ENCODE data around the gene OPA1.

Gene OPA1

DNA sequence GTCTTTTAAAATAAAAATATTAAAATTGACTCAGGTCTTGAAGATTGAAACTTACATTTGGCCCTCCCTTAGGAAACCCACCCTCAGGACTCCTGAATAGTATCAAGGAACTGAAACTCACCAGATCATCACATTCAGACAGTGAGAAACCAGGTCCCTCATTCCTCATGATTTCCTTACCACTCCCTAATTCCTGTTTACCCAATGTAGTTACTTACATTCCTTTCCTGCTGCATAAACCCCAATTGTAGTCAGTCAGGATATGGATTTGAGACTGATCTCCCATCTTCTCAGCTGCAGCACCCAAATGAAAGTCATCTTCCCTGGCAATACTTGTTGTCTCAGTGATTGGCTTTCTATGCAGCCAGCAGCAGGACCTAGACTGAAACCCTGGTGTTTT is 46.9 kb upstream of the OPA1 start:
- no peak for ATAC-seq (ENCODE audit: insufficient read depth, low read depth)
- Histone ChIP-seq H3K9ac (ENCODE audit: low read depth, low read length) (no peak overlapping the region), H3K4me1 (ENCODE audit: insufficient read depth, low read length) (no peaks in the 10 kb centered on the region), H2AFZ (ENCODE audit: low read depth, low read length) (no peak overlapping the region), H3K27me3 (ENCODE audit: insufficient read depth, low read length, poor library complexity) (no peaks in the 10 kb centered on the region), H3K79me2 (ENCODE audit: insufficient read depth, low read length) (no peaks in the 10 kb centered on the region), H3K9me3 (ENCODE audit: insufficient read depth, low read length, severe bottlenecking) (peaks cover 3% of the 10 kb centered on the region), H3K36me3 (ENCODE audit: insufficient read depth, low read length) (no peaks in the 10 kb centered on the region), H3K27ac (ENCODE audit: low read length) (no peak overlapping the region), H3K4me3 (ENCODE audit: low read depth in 1 of 2, low read length in 2 of 2) (no peak overlapping the region), H3K4me2 (ENCODE audit: insufficient read depth, low read length) (no peak overlapping the region), H4K20me1 (ENCODE audit: insufficient read depth, low read length) (no peaks in the 10 kb centered on the region)
- TF ChIP-seq, protein P1, sequence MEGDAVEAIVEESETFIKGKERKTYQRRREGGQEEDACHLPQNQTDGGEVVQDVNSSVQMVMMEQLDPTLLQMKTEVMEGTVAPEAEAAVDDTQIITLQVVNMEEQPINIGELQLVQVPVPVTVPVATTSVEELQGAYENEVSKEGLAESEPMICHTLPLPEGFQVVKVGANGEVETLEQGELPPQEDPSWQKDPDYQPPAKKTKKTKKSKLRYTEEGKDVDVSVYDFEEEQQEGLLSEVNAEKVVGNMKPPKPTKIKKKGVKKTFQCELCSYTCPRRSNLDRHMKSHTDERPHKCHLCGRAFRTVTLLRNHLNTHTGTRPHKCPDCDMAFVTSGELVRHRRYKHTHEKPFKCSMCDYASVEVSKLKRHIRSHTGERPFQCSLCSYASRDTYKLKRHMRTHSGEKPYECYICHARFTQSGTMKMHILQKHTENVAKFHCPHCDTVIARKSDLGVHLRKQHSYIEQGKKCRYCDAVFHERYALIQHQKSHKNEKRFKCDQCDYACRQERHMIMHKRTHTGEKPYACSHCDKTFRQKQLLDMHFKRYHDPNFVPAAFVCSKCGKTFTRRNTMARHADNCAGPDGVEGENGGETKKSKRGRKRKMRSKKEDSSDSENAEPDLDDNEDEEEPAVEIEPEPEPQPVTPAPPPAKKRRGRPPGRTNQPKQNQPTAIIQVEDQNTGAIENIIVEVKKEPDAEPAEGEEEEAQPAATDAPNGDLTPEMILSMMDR (IDR thresholded peaks at IDR 0.05; ENCODE audit: borderline replicate concordance, extremely low read depth, low read length, poor library complexity, severe bottlenecking), result no peak
- no peak for TF ChIP-seq EZH2 (IDR thresholded peaks at IDR 0.05; ENCODE audit: borderline replicate concordance, low read depth, low read length, severe bottlenecking)
- DNase-seq, result no peak

DNA sequence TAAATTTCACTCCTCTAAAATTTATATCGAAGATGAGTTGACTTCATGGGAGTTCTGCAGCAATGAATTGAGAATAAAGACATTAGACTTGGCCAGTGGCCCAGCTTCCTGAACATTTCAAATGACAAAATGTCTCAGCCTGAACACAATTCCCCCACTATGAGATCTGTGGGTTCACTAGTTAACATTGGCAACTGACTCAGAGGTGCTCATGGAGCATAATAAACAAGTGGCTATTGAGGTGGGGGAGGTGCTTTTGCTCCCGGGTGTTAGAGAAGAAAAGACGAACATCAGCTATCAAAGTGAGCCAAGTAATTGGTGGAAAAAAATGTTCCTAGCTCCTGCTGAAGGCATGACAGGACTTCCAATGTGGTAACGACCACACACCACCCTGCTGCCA is 44.6 kb upstream of the OPA1 start:
- no peak for ATAC-seq (ENCODE audit: insufficient read depth, low read depth)
- Histone ChIP-seq H4K20me1 (ENCODE audit: insufficient read depth, low read length) (no peaks in the 10 kb centered on the region), H3K36me3 (ENCODE audit: insufficient read depth, low read length) (no peaks in the 10 kb centered on the region)

GRCh38 chr3:193552923-193553322 is 40.1 kb upstream of the OPA1 start:
- Histone ChIP-seq H4K20me1 (ENCODE audit: insufficient read depth, low read length) (no peaks in the 10 kb centered on the region), H3K36me3 (ENCODE audit: insufficient read depth, low read length) (no peaks in the 10 kb centered on the region), H3K4me1 (ENCODE audit: insufficient read depth, low read length) (no peaks in the 10 kb centered on the region), H3K79me2 (ENCODE audit: insufficient read depth, low read length) (no peaks in the 10 kb centered on the region), H3K4me3 (ENCODE audit: low read depth in 1 of 2, low read length in 2 of 2) (no peak overlapping the region), H3K9me3 (ENCODE audit: insufficient read depth, low read length, severe bottlenecking) (no peaks in the 10 kb centered on the region), H3K27me3 (ENCODE audit: insufficient read depth, low read length, poor library complexity) (no peaks in the 10 kb centered on the region), H2AFZ (ENCODE audit: low read depth, low read length) (no peak overlapping the region), H3K4me2 (ENCODE audit: insufficient read depth, low read length) (no peak overlapping the region), H3K9ac (ENCODE audit: low read depth, low read length) (no peak overlapping the region), H3K27ac (ENCODE audit: low read length) (no peak overlapping the region)
- DNase-seq (no peak), ATAC-seq (ENCODE audit: insufficient read depth, low read depth) (no peak)
- TF ChIP-seq, protein P1 (IDR thresholded peaks at IDR 0.05; ENCODE audit: borderline replicate concordance, extremely low read depth, low read length, poor library complexity, severe bottlenecking), result no peak
- TF ChIP-seq EZH2 (IDR thresholded peaks at IDR 0.05; ENCODE audit: borderline replicate concordance, low read depth, low read length, severe bottlenecking), result no peak

More for the DNA sequence above, 44.6 kb upstream of the OPA1 start:
- peaks cover 3% of the 10 kb centered on the region for H3K9me3 ChIP-seq (ENCODE audit: insufficient read depth, low read length, severe bottlenecking)
- no peak overlapping the region for H3K9ac ChIP-seq (ENCODE audit: low read depth, low read length)
- no peak overlapping the region for H2AFZ ChIP-seq (ENCODE audit: low read depth, low read length)
- H3K4me3 ChIP-seq (ENCODE audit: low read depth in 1 of 2, low read length in 2 of 2), result no peak overlapping the region
- no peak for TF ChIP-seq EZH2 (IDR thresholded peaks at IDR 0.05; ENCODE audit: borderline replicate concordance, low read depth, low read length, severe bottlenecking)
- TF ChIP-seq, protein P1 (IDR thresholded peaks at IDR 0.05; ENCODE audit: borderline replicate concordance, extremely low read depth, low read length, poor library complexity, severe bottlenecking), result no peak
- no peak overlapping the region for H3K27ac ChIP-seq (ENCODE audit: low read length)
- no peaks in the 10 kb centered on the region for H3K27me3 ChIP-seq (ENCODE audit: insufficient read depth, low read length, poor library complexity)
- no peaks in the 10 kb centered on the region for H3K79me2 ChIP-seq (ENCODE audit: insufficient read depth, low read length)
- H3K4me1 ChIP-seq (ENCODE audit: insufficient read depth, low read length), result no peaks in the 10 kb centered on the region
- no peak for DNase-seq
- H3K4me2 ChIP-seq (ENCODE audit: insufficient read depth, low read length), result no peak overlapping the region

DNA sequence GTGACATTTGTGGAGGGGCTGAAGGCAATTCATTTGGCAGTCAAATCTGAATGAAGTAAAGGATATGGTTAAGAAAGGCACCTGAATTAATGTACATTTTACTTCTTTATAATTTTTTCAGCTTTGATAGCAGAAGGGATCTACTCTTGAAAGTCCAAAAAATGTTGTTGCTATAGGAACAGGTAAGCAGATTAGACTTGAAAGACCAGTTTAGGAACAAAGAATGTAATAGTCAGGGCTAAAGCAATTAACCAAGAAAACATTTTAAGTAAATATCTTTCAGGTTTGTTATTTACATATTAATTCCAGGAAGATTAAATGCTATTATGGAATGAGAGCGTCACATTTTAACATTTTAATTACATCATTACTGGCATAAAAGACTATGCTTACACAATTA is 39.4 kb upstream of the OPA1 start:
- H3K4me1 ChIP-seq (ENCODE audit: insufficient read depth, low read length), result no peaks in the 10 kb centered on the region
- no peak overlapping the region for H3K4me3 ChIP-seq (ENCODE audit: low read depth in 1 of 2, low read length in 2 of 2)
- no peaks in the 10 kb centered on the region for H3K27me3 ChIP-seq (ENCODE audit: insufficient read depth, low read length, poor library complexity)
- no peaks in the 10 kb centered on the region for H3K79me2 ChIP-seq (ENCODE audit: insufficient read depth, low read length)
- H3K36me3 ChIP-seq (ENCODE audit: insufficient read depth, low read length), result no peaks in the 10 kb centered on the region
- H2AFZ ChIP-seq (ENCODE audit: low read depth, low read length), result no peak overlapping the region
- H3K27ac ChIP-seq (ENCODE audit: low read length), result no peak overlapping the region
- TF ChIP-seq, protein P1 (IDR thresholded peaks at IDR 0.05; ENCODE audit: borderline replicate concordance, extremely low read depth, low read length, poor library complexity, severe bottlenecking), result no peak
- no peak for TF ChIP-seq EZH2 (IDR thresholded peaks at IDR 0.05; ENCODE audit: borderline replicate concordance, low read depth, low read length, severe bottlenecking)
- H4K20me1 ChIP-seq (ENCODE audit: insufficient read depth, low read length), result no peaks in the 10 kb centered on the region
- DNase-seq (no peak), ATAC-seq (ENCODE audit: insufficient read depth, low read depth) (no peak)
- no peak overlapping the region for H3K9ac ChIP-seq (ENCODE audit: low read depth, low read length)
- H3K9me3 ChIP-seq (ENCODE audit: insufficient read depth, low read length, severe bottlenecking), result no peaks in the 10 kb centered on the region
- H3K4me2 ChIP-seq (ENCODE audit: insufficient read depth, low read length), result no peak overlapping the region

All from DND-41 (cell line).